GM18870 (cell line): ENCODE data around the gene UBALD2.
"Not testable (repeated sequence)": the region's sequence is repeated elsewhere in the genome, so short reads cannot be mapped to it uniquely, and the experiment has no call there.

ENCODE experiments used
- ATAC-seq: cut with Tn5 transposase; IDR thresholded peaks from one replicate; pipeline ENCODE4 v1.9.1; 2021; ENCODE audit warnings: moderate library complexity; ENCODE audit not compliant: unreplicated experiment

UBALD2 gene

DNA sequence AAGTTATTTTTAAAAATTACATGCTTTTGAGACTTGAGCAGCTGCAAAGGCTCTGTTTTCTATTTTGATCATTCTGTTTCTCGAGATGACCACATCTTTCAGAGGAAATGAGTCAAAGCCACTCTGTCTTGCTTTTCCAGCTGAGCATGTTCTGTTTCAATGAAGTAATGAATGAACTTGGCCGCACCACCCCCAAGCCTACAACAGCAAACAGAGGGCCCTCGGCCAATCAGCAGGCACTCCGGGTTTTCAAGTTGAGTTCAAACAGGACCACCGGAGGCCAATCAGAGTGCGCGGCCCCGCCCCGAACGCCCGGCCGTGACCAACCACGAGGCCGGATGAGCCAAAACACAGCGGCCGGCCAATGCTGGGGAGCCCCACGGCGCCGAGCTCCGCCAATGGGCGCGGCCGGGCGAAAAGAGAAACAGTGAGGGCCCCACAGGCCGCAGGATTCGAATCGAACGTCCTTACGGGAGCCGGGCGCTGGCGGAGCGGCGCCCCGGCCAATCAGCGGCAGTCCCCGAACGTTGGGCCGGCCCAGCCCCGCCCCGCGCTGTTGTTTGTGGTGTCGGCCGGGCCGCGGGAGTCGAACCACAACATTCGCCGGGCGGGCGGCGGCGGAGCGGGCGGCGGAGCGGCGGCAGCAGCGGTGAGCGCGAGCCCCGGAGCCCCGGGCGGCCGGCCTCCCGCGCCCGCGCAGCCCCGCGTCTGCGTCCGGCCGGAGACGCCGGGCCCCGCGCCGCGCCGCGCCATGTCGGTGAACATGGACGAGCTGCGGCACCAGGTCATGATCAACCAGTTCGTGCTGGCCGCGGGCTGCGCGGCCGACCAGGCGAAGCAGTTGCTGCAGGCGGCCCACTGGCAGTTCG, at the start of gene UBALD2:
Gene UBALD2, plus strand, starts transcription at position 594 of the 869 bp plus-strand sequence. Its CDS starts 158 bp downstream, at position 752.
- peak; percentile 68 for ATAC-seq

GRCh38 chr17:76217081-76217480, 48.1 kb upstream of the UBALD2 start:
- no peak for ATAC-seq

GRCh38 chr17:76219670-76220383, 45.3 kb upstream of the UBALD2 start:
- ATAC-seq = no peak

DNA sequence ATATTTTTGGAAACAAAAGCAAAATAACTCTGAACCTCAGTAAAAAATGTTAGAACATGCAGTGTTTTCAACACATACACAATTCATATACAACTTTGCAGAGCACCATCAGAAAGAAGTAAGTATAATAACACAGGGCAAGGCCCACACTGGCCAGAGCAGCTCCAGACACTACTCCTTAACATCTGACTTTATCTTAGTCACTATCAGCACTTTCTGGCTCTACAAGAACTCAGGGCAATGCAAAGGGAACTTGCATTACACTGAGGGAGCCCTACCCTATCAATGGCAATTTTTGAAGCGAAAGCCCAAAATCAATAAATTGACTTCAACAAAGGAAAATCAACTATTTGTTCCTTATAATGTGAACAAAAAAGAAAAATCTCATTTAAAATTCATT, 41.3 kb upstream of the UBALD2 start:
- ATAC-seq = no peak

- ATAC-seq = not testable (repeated sequence)
Measured at GRCh38 chr17:76225373-76226086, 39.6 kb upstream of the UBALD2 start.

- not testable (repeated sequence) for ATAC-seq
Measured at GRCh38 chr17:76226749-76227148, 38.4 kb upstream of the UBALD2 start.

DNA sequence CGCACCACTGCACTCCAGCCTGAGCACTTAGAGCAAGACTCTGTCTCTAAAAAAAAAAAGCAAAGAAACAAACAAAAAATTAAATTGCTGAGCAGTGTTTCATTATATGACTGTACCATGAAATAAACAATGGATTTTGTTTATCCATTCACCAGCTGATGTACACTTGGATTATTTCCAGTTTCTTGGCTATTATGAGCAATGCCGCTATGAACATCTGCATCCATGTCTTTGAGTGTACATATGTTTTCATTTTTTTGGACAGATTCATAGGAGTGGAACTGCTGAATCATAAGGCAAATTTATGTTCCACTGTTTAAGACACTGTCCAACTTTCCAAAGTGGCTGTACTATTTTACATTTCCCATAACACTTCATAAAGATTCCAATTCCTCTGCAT, 32.8 kb upstream of the UBALD2 start:
- no peak for ATAC-seq

DNA sequence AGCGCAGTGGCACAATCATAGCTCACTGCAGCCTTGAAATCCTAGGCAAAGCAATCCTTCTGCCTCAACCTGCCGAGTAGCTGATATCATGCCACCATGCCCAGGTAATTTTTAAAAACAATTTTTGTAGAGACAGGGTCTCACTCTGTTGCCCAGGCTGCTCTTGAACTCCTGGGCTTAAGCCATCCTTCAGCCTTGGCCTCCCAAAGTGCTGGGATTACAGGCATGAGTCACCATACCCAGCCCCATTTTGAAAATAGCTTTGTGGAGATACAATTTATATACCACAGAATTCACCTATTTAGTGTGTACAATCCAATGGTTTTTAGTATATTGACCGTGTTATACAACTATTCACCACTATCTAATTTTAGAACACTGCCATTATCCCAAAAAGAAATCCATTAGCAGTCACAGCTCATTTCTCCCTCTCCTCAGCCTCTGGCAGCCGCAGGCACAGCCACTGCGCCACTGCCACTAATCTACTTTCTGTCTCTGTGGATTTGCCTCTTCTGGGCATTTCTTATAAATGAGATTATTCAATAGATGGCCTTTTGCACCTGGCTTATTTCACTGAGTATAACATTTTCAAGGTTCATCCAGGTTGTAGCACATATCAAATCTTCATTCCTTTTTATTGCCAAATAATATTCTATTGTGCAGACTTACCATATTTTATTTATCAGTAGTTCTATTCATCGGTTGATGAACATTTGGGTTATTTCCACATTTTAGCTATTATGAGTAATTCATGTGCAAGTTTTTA, 31.4 kb upstream of the UBALD2 start:
- no peak for ATAC-seq

- no peak for ATAC-seq
Measured at GRCh38 chr17:76234354-76234679, 30.8 kb upstream of the UBALD2 start.

GRCh38 chr17:76235883-76236282, 29.3 kb upstream of the UBALD2 start:
- no peak for ATAC-seq

- ATAC-seq = no peak
Measured at GRCh38 chr17:76236603-76237002, 28.5 kb upstream of the UBALD2 start.

DNA sequence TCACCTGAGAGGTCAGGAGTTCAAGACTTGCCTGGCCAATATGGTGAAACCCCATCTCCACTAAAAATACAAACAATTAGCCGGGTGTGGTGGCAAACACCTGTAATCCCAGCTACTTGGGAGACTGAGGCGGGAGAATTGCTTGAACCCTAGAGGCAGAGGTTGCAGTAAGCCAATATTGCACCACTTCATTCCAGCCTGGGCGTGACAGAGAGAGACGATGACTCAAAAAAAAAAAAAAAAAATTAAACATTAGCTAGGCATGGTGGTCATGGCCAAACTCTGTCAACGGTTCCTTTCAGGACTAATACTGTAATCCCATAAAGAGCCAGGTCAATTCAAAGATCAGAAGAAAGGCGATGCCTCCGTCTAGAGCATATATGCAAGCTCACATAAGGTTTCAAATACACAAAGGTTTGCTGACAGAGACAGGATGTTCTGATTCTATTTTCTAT, 27.3 kb upstream of the UBALD2 start:
- ATAC-seq = no peak

DNA sequence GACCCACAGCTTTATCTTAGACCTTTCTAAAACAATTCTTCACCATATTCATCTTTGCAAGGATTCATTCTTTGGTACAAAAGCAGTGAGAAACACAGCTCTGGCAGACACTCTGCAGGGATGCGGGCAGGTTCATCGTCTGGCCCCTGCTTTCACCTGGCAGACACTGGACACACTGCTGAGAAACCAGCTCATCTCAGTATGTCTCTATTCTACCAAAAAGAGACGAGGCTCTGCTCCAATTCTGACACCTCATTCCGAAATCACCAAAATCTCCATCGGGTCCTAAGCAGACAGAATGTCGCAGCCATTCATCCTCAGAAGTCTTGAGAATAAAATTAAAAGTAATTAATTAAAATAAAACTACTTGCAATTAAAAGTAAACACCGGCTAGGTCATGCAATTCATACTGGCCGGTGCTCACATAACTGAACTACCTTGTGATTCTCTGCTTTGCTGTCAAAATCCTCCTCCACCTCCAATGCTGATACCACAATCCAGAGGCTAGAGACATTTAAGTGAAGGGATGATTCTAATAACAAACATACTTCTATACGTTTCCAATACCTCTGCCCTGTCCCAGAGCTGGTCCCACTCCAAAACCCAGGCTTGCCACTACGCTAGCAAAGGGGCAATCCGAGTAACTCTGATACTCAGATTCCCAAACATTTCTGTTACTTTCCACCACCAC, 26.2 kb upstream of the UBALD2 start:
- ATAC-seq = no peak

GRCh38 chr17:76239538-76240274, 25.4 kb upstream of the UBALD2 start:
- no peak for ATAC-seq

GRCh38 chr17:76240461-76241203, 24.5 kb upstream of the UBALD2 start, which contains the start of gene RNF157:
RNF157 (minus strand) TSS chr17:76240493; CDS start chr17:76240240, 253 bp downstream.
- ATAC-seq = no peak

DNA sequence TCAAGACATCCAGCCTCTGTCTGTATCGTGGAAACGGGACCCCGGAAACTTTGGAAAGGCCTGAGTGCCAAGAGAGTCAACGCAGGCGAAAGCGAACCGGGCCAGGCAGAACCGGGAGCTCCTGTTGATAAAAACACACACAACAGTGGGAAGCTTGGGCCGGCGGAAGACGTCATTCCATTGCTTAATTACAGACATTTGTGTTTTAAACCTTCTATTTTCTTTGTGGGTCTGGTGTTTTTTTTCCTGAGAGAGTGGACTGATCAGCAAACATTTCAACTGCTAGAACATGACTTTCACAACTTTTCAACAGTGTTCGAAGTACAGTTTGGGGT, 24.0 kb upstream of the UBALD2 start:
- ATAC-seq = no peak

- no peak for ATAC-seq
Measured at GRCh38 chr17:76241691-76242255, 23.4 kb upstream of the UBALD2 start.

DNA sequence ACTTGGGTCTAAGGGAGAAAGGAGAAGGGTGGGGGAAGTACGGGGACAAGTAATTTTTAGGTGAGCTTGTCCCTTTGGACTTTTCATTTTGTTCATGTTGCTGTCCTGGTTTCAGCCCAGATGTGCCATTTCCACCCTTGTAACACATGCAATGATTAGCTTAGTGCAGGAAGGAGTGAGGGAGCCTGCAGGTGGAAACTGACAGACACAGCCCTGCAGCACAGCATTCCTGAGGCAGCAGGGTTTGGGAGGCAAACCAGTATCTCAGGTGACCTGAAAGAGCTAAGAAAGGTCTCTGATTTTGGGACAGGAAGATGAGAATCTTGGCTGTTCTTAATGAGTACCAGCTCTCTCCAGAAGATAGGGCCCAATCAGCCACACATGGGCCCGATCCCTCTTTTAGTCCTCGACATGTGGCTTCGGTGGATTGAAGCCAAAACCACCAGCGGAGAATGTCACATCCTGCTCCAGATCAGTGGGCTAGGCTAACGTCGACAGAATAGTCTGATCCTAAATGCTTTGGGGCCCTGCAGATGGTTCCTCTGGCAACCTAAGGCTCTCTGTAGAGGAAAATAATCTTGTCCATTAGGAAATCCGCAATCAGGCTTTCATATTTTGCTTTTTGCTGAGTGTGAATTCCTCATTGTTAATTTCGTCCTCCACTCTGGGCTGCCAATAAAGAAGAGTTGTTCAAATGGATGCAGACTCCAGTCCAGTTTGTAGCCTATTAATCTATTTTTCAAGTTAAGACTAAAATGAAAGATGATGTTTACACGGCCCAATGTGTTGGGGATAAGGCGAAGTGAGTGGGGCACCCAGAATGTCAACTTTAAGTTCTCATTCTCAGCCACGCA, 21.1 kb upstream of the UBALD2 start:
- no peak for ATAC-seq
